ENCODE data around the gene S100A3. TPM values are rescaled to one million over a fixed set of nuclear protein-coding genes. Genes with fewer than 3 reads are reported as not detected.

The S100A3 gene
- total RNA-seq, 2 donors from 2014 or later = 0.46 TPM; not detected in 1

DNA sequence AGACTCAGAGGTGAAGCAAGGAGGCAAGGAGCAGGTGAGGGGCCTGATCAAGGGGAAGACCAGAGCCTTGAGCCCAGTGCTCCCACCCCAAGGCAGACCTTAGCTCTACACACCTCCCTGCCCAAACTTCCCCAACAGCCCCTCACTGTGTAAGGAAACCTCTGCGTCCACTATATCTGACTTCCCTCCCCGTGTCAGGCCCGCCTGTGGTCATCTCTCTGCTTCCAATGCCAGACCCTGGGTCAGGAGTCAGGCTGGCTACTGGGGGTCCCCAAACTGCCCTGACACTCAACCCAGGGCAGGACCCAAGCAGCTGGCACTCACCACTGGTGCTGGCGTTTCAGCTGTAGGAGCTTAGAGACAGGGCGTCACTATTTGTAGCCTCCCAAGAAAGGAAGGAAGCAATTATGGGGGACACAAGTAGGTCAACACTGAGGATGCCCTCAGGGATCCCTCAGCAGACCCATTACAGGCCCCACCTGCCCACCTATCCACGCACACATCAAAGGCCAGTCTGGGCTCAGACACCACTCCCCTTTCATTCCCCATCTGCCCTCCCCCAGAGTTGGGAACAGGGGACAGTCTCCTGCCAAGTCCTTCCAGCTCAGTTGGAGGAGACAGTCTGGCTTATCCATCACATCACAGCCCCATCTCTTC is 811 bp upstream of the S100A3 start:
- Histone ChIP-seq H3K27me3 (replicated peaks; ENCODE audit: insufficient read depth) (no peaks in the 10 kb centered on the region), H3K36me3 (no peaks in the 10 kb centered on the region), H3K9me3 (no peaks in the 10 kb centered on the region), H3K4me3 (no peak overlapping the region), H3K4me1 (replicated peaks) (no peaks in the 10 kb centered on the region), H3K27ac (no peak overlapping the region)
- TF ChIP-seq, protein P1, sequence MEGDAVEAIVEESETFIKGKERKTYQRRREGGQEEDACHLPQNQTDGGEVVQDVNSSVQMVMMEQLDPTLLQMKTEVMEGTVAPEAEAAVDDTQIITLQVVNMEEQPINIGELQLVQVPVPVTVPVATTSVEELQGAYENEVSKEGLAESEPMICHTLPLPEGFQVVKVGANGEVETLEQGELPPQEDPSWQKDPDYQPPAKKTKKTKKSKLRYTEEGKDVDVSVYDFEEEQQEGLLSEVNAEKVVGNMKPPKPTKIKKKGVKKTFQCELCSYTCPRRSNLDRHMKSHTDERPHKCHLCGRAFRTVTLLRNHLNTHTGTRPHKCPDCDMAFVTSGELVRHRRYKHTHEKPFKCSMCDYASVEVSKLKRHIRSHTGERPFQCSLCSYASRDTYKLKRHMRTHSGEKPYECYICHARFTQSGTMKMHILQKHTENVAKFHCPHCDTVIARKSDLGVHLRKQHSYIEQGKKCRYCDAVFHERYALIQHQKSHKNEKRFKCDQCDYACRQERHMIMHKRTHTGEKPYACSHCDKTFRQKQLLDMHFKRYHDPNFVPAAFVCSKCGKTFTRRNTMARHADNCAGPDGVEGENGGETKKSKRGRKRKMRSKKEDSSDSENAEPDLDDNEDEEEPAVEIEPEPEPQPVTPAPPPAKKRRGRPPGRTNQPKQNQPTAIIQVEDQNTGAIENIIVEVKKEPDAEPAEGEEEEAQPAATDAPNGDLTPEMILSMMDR (IDR thresholded peaks at IDR 0.05) = no peak
- TF ChIP-seq POLR2A (IDR thresholded peaks at IDR 0.05) = no peak
- no peak for DNase-seq (ENCODE audit: low spot score)
- WGBS = 80% methylated on average over 6 of the region's 6 CpGs
- intact Hi-C loops (cut with DNase I) = no loop called here

DNA sequence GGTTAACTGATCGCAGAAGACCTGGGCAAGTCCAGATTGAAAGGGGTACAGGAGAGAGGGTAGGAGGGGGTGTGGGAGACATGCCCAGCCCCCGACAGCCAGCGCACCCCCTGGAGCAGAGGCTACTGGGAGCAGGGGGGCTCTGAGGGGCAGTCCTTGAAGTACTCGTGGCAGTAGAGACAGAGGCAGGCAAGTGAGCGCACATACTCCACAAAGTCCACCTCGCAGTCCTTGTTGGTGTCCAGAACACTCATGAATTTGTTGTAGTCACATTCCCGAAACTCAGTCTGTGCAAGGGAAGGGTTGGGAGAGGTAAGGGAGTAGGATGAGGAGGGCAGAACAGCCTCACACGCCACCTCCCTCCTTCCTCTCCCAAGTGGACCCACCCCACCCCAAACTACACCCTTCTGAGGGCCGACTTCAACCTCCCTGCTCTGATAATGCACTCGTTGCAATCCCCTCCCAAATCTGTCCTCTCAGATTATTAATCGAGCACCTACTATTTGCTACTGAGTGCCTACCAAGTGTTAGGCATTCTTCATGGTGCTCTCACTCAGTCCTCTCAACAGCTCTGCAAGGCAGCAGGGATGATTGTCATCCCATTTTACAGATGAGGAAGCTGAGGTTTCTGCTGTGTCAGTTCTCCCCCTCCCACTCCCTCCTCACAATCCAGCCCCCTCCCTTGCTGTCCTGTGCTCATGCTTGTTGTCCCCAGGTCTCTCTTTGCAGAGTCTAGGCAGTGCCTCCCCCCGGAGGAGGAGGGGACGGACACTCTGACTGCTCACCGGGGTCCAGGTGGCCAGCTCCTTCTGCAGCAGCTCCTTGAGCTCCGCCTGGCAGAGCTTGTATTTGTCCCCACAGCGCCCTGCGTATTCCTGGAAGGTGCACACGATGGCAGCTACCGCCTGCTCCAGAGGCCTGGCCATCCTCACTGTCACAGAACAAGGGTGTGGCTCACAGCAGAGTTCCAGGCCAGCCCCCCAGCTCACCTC is 1.2 kb downstream of the S100A3 start:
- Histone ChIP-seq H3K9me3 (no peaks in the 10 kb centered on the region), H3K36me3 (no peaks in the 10 kb centered on the region), H3K4me3 (no peak overlapping the region), H3K4me1 (replicated peaks) (no peaks in the 10 kb centered on the region), H3K27ac (no peak overlapping the region), H3K27me3 (replicated peaks; ENCODE audit: insufficient read depth) (no peaks in the 10 kb centered on the region)
- intact Hi-C loops (cut with DNase I) = no loop called here
- DNase-seq (ENCODE audit: low spot score) = no peak
- 84% methylated on average over 18 of the region's 19 CpGs for WGBS
- TF ChIP-seq POLR2AphosphoS5 (IDR thresholded peaks at IDR 0.05) = no peak
- TF ChIP-seq, protein P1 (IDR thresholded peaks at IDR 0.05) = no peak
- no peak for TF ChIP-seq POLR2A (IDR thresholded peaks at IDR 0.05)

DNA sequence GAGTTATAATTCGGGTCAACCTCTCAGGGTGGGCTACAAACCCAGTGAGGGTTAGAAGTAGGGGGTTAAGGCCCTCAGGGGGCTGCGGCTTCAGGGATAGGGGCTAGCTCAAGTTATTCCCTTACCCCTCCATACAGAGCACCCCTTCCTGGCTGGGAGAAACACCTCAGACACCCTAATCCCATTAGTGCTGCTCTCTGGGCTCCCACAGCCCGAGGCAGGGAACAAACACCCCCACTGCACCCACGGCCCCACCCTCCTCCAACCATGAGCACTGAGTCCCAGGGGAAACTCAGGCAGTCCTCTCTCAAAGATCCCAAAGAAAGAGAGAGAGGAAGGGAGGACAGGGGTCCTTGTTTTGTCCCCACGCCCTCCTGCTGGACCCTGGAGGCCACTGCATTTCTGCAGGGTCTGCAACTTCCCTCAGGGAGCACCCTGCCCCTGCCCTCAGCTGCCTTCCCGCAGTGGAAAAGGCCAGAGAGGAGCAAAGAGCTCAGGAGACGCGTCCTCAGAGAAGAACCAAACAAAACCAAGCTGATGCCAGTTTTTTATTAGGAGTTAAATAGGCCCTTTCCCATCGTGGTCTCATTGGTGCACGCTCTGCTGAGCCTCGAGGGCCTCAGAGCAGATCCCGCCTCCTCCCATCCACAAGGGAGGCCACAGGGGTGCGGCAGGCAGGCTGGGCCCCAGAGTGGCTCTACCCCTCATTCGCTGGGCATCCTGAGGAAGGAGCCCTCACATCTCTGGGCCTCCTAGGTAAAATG is 2.1 kb downstream of the S100A3 start:
- TF ChIP-seq POLR2A (IDR thresholded peaks at IDR 0.05) (no peak), POLR2AphosphoS5 (IDR thresholded peaks at IDR 0.05) (no peak)
- TF ChIP-seq, protein P1 (IDR thresholded peaks at IDR 0.05) = no peak
- Histone ChIP-seq H3K4me1 (replicated peaks) (no peaks in the 10 kb centered on the region), H3K36me3 (no peaks in the 10 kb centered on the region), H3K27ac (peak overlapping the region; percentile 16 to 66), H3K4me3 (no peak overlapping the region), H3K9me3 (no peaks in the 10 kb centered on the region), H3K27me3 (replicated peaks; ENCODE audit: insufficient read depth) (no peaks in the 10 kb centered on the region)
- DNase-seq (ENCODE audit: low spot score) = no peak
- WGBS = 68% methylated on average over 14 of the region's 14 CpGs
- intact Hi-C loops (cut with DNase I) = no loop called here

DNA sequence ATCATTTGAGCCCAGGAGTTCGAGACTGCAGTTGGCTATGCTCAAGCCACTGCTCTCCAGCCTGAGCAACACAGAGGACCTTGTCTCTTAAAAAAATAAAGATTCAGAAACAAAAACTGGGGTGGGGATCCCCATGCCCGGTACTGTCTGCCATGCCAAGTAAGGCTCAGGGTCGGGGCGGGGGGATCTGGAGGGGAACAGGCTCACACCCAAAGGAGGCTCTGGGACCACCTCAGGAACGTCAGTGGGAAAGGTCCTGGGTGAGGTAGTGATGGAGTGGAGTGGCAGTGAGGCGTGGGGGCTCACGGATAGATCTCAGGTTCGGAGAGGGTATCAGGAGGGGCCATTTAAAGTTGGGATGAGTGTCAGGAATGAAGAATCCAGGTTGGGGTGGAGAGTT is 2.7 kb downstream of the S100A3 start:
- intact Hi-C loops (cut with DNase I) = no loop called here
- TF ChIP-seq POLR2AphosphoS5 (IDR thresholded peaks at IDR 0.05) = no peak
- TF ChIP-seq POLR2A (IDR thresholded peaks at IDR 0.05) = no peak
- TF ChIP-seq, protein P1 (IDR thresholded peaks at IDR 0.05) = no peak
- Histone ChIP-seq H3K4me1 (replicated peaks) (no peaks in the 10 kb centered on the region), H3K36me3 (no peaks in the 10 kb centered on the region), H3K27ac (peak overlapping the region; percentile 62 to 66), H3K4me3 (no peak overlapping the region), H3K27me3 (replicated peaks; ENCODE audit: insufficient read depth) (no peaks in the 10 kb centered on the region), H3K9me3 (no peaks in the 10 kb centered on the region)
- no peak for DNase-seq (ENCODE audit: low spot score)
- WGBS = 89% methylated on average over 8 of the region's 8 CpGs

Data from prostate gland (tissue), 2 donors.